WTC11 (cell line): ENCODE data around the gene B3GNT9. TPM values are rescaled to one million over a fixed set of nuclear protein-coding genes. Genes with fewer than 3 reads are reported as not detected.

ENCODE experiments used
- total RNA-seq: library from RNA; stranded (reverse); gene quantifications from 3 replicates; pipeline ENCODE4 v1.2.3, GENCODE V29; 2021

Gene B3GNT9
- total RNA-seq, 1 experiment from 2014 or later: 6.4 TPM

Other genes with a start within 250 kb of the B3GNT9 start
- not detected in 3 replicates for gene CDH16, start 232.1 kb downstream of the B3GNT9 start, total RNA-seq
- 0.16 to 0.52 TPM (median 0.18 TPM) in 3 replicates for gene RRAD, start 225.5 kb downstream of the B3GNT9 start, total RNA-seq
- gene CIAO2B, start 216.6 kb downstream of the B3GNT9 start, total RNA-seq: 59.7 to 72.7 TPM (median 71.4 TPM) in 3 replicates
- gene CES2, start 215.5 kb downstream of the B3GNT9 start, total RNA-seq: 21.6 to 29.7 TPM (median 23.2 TPM) in 3 replicates
- gene CES3, start 189.7 kb downstream of the B3GNT9 start, total RNA-seq: 3.3 to 6.0 TPM (median 5.7 TPM) in 3 replicates
- 0.57 to 0.89 TPM (median 0.61 TPM) in 3 replicates for gene CES4A, start 162.4 kb downstream of the B3GNT9 start, total RNA-seq
- gene CBFB, start 121.8 kb downstream of the B3GNT9 start, total RNA-seq: 36.9 to 40.9 TPM (median 37.1 TPM) in 3 replicates
- 16.9 to 18.8 TPM (median 17.4 TPM) in 3 replicates for gene PHAF1, start 41.1 kb downstream of the B3GNT9 start, total RNA-seq
- 1.4 to 2.1 TPM (median 1.7 TPM) in 3 replicates for gene TRADD, start 8.9 kb upstream of the B3GNT9 start, total RNA-seq
- gene FBXL8, start 9.0 kb upstream of the B3GNT9 start, total RNA-seq: 1.1 to 1.2 TPM (median 1.1 TPM) in 3 replicates
- gene HSF4, start 13.7 kb upstream of the B3GNT9 start, total RNA-seq: 2.2 to 2.5 TPM (median 2.3 TPM) in 3 replicates
- gene NOL3, start 19.5 kb upstream of the B3GNT9 start, total RNA-seq: 8.5 to 10.6 TPM (median 9.7 TPM) in 3 replicates
- gene MATCAP1, start 33.0 kb upstream of the B3GNT9 start, total RNA-seq: 40.8 to 54.3 TPM (median 50.5 TPM) in 3 replicates
- gene EXOC3L1, start 39.1 kb upstream of the B3GNT9 start, total RNA-seq: 4.0 to 4.9 TPM (median 4.8 TPM) in 3 replicates
- gene E2F4, start 41.2 kb upstream of the B3GNT9 start, total RNA-seq: 75.6 to 85.0 TPM (median 75.8 TPM) in 3 replicates
- 13.6 to 15.6 TPM (median 15.3 TPM) in 3 replicates for gene ELMO3, start 48.1 kb upstream of the B3GNT9 start, total RNA-seq
- gene TMEM208, start 76.1 kb upstream of the B3GNT9 start, total RNA-seq: 37.4 to 48.4 TPM (median 43.1 TPM) in 3 replicates
- 68.9 to 81.3 TPM (median 71.5 TPM) in 3 replicates for gene FHOD1, start 96.5 kb upstream of the B3GNT9 start, total RNA-seq
- 10.3 to 14.4 TPM (median 12.9 TPM) in 3 replicates for gene SLC9A5, start 98.0 kb upstream of the B3GNT9 start, total RNA-seq
- gene PLEKHG4, start 128.5 kb upstream of the B3GNT9 start, total RNA-seq: 5.9 to 16.7 TPM (median 15.0 TPM) in 3 replicates
- gene KCTD19, start 175.7 kb upstream of the B3GNT9 start, total RNA-seq: 0.85 to 1.1 TPM (median 0.85 TPM) in 3 replicates
- 0.13 to 0.39 TPM (median 0.18 TPM) in 3 replicates for gene LRRC36, start 175.8 kb upstream of the B3GNT9 start, total RNA-seq
- 0.57 to 0.74 TPM (median 0.64 TPM) in 3 replicates for gene TPPP3, start 242.5 kb upstream of the B3GNT9 start, total RNA-seq